GM21786 (cell line): ENCODE data around the gene CHKA.
A peak's percentile ranks its signal among the peaks of the same experiment; 100 is the strongest.

Experiments used
- ATAC-seq: cut with Tn5 transposase; IDR thresholded peaks from one replicate; pipeline ENCODE4 v1.9.1; 2021; ENCODE audit not compliant: unreplicated experiment

The CHKA gene

DNA sequence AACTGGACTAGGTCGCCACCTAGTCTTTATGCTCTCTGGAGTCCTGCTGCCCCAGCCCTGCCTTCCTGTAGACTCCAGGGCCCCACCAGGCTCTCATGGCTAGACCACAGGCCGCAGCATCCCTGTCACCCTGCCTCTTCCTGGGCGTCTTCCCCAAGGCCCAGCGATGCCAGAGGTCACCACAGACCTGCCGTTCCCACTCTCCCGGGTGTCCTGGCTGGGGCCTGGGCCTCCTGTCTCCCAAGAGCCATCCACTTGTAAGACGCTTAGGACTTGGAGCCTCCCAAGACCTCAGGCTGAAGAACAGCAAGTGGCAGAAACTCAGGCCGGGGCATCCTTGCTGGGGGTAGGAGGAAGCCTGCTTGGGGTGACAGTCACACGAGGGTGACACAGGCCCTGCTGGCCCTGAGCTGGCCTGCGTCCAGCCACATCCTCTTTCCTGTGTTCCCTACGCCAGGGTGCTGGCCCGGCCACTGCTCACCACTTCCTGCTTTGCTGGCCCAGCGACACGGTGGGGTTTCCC, 84.4 kb downstream of the CHKA start:
- no peak for ATAC-seq

DNA sequence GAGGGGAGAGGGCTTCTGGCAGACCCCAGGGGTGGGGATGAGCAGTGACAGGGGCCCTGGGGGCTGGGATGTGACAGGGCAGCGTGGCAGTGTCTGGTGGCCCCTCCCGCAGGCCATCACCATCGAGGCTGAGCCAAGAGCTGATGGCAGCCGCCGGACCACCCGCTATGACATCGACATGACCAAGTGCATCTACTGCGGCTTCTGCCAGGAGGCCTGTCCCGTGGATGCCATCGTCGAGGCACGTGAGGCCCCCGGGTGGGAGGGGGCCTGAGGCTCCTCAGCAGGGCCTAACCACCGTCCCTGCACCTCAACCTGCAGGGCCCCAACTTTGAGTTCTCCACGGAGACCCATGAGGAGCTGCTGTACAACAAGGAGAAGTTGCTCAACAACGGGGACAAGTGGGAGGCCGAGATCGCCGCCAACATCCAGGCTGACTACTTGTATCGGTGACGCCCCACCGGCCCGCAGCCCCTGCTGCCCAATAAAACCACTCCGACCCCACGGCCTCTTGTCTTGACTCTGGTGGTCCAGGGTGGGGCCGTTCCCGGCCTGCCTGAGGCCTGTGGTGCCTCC, 85.0 kb downstream of the CHKA start:
- ATAC-seq: no peak

DNA sequence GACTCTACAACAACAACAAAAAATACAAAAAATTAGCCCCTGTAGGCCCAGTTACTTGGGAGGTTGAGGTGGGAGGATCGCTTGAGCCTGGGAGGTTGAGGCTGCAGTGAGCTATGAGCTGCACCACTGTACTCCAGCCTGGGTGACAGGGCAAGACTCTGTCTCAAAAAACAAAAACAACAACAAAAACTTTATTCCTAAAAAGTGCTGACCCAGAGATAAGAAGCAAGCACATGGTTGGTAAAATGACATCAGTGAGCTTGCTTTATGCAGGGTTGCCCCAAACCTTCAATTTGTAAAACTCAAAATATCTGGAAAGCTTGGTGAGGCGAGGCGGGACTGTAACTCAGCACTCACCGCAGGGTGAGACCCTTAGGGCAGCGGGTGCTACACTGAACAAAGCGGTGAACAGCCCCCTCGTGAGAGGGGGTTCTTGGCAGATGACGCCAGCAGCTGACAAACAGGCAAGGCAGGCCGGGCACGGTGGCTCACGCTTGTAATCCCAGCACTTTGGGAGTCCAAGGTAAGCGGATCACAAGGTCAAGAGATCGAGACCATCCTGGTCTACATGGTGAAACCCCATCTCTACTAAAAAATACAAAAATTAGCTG, 85.8 kb downstream of the CHKA start:
- ATAC-seq: no peak

DNA sequence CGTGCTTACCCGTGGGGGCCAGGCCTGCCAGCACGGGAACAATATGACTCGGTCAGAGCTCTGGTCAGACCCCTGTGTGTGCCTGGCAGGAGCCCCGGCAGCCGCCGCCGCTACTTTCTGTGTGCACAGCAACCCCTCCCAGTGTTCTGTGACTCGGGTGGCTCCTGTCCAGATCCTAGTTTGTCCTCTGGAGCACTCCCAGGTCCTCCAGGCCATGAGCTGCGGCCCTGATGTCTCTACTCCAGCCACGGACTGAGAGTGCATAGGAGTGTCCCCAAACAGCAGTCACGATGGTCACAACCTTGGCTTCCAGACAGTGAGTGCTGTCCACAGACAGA, 87.5 kb downstream of the CHKA start:
- no peak for ATAC-seq

DNA sequence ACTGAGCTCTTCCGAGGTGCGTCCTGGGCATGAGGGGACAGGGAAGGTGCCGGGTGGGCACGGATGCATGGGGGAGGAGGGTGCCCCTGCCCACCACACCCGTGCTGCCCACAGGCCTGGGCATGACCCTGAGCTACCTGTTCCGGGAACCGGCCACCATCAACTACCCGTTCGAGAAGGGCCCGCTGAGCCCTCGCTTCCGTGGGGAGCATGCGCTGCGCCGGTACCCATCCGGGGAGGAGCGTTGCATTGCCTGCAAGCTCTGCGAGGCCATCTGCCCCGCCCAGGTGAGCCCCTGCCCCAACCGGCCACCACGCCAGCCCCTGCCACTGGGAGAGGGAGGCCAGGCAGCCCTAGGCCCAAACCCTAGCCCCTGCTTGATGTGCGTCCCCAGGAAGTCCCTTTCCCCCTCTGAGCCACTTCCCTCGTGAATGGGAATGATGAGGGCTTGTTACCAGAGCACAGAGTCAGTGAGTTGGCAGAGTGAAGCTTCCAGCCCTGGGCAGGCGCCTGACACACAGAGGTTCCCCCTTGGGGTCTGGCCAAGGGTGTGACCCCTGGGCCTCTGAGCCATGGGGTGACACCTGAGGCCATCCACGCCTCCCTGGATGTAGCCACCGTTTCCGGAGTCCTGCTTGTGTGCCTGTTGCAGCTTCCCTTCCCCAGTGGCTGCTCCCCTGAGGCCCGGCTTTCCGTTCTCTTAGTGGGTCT, 88.0 kb downstream of the CHKA start:
- ATAC-seq: no peak

DNA sequence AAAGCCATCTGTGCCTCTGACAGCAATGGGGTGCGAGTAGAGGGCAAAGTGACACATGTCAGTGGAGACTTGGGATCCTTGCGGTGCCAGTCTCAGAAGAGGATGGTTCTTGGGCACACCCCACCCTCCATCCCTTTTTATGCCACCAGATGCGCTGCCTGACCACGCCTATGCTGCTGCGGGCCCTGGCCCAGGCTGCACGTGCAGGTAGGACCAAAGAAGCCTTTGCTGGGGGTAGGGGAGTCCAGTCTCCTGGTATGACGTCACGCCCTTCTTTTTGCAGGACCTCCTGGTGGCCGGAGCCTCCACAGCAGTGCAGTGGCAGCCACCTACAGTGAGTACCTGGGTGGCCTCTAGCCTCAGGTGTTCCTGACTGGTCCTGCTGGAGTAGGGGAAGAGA, 89.2 kb downstream of the CHKA start:
- ATAC-seq: no peak

DNA sequence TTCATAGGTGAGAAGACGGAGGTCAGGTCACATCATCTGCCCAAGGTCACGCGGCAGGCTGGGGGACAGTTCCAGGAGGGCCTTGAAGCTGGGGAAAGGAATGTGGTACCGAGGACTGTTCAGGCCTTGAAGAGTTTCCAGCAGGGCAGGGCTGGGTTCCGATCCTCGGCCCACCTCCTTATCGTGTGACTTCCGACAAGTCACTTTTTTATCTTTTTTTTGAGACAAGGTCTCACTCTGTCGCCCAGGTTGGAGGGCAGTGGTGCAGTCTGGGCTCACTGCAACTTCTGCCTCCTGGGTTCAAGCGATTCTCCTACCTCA, 90.1 kb downstream of the CHKA start:
- ATAC-seq: no peak

DNA sequence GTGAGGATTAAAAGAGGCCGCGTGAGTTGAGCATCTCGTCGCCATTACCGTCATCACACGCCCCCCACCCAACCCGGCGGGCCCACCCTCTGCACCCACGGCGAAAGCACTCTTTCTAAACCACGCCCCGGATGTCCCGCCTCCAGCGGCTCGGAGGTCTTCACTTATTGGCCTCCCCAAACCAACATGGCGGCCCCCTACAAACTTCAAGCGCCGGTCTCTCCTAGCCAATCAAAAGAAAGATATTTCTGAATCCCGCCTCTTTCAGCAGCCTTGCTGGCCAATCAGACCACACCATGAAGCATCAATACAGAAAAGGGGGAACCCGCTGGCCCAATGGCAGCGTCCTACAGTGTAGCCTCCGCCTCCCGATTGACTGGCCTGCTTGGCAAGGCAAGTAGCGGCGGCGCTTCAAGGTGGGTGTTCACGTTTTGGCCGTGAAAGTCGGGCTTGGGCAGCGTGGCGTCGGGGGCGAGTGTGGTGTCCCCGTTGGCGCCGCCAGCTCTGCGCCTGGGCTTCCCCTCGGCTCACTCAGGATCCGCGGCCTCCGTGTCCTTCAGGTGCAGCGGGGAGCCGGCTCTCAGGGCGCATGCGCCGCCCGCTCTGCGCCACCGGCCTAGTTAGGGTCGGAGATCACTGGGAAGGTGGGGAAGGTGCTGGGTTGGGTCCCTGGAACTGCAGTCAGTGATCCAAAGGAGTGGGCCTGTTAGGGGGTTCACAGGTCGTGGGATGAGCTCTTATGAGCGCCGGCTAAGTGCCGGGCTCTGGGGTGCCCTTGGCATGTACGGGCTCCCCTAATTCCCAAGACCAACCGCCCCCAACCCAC, 90.7 kb downstream of the CHKA start, which contains the start of gene NDUFS8:
Gene NDUFS8, plus strand, starts transcription at position 364 of the 826 bp plus-strand sequence. CDS start 1,471 bp downstream, outside the sequence.
- ATAC-seq: peak; percentile 94

DNA sequence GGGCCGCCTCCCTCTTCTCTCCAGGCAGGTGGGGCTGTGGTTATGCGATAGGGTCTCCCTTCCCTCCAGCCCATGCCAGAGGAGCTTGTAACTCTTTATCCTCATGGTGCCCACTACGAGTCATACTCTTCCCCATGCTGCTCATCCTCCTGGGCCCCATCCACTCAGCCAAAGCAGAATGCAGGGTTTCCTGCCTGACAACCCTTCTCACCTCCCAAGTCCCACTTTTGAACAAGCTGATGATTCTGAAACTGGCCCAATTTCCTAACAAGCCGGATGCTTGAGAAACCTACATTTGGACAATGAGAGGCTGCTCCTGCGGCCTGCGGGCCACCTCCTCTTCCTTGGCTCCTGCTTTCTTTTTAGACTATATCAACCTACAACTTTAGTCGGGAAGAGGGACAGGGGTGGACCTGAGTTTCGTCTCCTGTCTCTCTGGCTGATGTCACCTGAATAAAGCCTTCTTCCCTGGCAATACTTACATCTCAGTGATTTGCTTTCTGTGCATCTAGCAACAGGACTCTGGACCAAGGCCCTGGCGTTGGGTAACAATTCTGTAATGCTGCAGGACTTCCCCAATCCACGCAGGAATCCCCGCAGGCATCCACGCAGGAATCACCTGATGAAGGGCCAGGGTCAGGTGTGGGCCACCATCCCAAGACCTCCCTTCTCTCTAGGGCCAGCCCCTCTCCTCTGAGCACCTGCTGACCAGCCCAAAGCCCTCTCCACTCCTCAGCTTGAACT, 92.2 kb downstream of the CHKA start:
- ATAC-seq: no peak

DNA sequence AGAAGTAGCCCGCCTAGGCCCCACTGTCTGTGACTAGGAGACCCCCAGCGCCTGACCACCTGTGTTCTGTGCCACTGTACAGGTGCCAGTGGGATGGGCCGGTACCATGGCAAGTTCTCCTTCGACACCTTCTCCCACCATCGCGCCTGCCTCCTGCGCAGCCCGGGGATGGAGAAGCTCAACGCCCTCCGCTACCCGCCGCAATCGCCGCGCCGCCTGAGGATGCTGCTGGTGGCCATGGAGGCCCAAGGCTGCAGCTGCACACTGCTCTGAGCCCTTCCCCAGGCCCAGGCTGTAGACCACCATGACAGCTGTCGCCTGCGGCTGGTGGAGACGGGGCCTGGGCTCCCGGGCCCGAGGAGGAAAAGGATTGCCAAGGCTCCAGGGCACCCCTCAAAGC, 93.5 kb downstream of the CHKA start:
- no peak for ATAC-seq

DNA sequence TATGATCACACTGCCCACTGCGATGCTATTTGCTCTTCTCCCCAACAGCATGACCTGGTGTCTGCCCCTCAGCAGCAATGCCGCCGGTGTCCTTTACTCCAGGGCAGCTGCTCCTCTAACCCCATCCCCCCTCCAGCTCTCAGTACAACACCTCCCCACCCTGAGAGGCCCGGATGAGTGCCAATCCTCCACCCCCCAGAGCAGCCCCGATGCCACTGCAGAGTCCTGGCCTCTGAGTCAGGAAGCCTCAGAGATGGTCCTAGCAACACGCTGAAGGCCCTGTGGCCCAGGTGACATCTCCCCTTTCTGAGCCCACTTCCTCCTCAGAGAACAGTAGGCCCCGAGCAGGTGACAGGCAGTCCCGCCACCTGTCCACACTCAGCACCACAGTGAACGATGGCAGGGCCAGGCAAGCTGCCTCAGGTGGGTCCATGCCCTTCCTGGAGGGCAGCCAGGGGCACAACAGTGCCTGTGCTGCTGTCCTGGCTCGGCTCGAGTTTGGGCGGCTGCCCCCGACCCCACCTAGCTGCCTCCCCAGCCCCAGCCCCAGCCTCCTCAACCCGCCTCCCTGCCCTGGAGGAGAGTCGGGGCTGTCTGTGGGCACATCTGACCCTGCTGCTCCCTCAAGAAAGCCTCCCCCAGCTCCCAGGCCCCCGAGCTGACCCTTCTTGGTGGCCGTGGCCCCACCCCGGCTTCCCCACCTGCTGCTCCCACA, 94.6 kb downstream of the CHKA start:
- no peak for ATAC-seq

DNA sequence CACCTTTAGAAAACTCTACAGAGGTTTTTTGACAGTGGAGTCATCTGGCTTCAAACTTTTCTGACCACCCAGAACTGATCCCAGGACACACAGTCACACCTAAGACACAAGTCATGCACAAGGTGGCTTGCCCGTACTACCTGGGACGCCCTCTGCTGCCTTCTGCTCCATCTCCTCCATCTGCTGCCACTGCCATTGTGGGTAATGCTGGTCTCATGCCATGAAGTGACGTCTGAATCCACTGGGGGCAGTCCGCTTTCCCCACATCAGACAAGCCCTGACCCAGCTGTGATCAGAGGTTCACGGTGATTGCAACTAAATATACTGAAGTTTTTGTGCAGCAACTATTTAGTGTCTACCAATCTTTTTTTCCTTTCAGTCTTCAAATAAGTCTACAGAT, 96.1 kb downstream of the CHKA start:
- ATAC-seq: no peak

DNA sequence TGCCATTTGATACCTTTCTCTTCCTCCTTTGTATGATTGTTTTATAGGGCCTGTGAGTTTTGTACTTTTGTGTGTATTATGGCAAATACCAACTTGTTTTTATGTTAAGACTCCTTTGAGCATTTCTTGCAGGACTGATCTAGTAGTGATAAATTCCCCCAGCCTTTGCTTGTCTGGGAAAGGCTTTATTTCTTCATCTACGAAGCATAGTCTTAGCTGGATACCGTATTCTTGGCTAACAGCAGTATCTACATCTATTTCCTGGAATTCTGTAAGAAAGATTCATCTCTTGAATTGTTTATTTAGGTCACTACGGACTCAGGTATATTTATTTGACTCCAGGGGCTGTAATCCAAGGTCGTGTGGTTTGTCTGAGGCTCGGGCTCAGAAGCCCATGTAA, 96.7 kb downstream of the CHKA start:
- ATAC-seq: no peak

DNA sequence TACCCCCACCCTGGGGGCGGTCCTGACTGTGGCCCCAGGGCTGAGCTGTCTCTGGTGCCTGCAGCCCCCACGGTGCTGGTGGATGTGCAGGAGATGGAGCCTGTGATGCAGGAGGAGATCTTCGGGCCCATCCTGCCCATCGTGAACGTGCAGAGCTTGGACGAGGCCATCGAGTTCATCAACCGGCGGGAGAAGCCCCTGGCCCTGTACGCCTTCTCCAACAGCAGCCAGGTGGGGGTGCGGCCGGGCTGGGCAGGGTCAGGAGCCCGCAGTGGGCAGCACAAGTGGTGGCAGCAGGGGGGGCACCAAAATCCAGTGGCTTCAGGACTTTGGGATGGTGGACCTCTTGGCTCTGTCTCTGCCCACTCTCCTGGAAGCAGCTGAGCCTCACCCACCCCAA, 98.7 kb downstream of the CHKA start:
- no peak for ATAC-seq

DNA sequence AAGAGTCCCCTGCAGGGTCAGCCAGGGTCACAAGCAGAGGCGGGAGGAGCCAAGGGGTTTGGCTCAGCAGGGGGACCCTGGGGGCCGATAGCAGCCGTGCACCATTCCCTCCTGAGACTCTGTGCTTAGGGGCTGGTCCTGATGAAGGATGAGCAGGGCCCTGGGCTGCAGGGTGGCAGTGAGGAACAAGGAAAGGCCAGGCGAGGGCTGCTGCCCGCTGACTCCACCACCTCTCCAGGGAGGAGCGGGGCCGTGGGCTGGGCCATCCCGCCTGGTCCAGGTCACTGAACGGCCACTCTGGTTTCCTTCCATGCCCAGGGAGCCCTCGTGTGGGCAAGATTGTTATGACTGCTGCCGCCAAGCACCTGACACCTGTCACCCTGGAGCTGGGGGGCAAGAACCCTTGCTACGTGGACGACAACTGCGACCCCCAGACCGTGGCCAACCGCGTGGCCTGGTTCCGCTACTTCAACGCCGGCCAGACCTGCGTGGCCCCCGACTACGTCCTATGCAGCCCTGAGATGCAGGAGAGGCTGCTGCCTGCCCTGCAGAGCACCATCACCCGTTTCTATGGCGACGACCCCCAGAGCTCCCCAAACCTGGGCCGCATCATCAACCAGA, 99.9 kb downstream of the CHKA start:
- no peak for ATAC-seq

DNA sequence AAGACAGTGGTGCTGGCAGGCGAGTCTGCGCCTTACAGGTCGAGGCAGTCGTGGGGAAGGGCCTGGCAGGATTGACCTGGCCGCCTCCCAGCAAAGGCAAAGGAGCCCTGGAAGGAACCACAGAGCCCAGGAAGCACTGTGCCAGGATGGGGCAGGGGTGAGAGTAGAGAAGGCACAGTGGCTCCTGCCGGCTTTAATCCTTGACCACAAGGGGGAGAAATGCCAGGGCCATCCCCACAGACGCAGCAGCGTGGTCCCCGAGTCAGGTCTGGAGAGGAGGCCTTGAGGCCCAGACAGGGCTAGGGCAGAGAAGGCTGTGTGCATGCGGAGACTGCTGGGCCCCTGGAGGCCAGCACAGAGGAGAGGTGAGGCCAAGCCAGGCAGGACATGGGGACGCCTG, 100.6 kb downstream of the CHKA start:
- no peak for ATAC-seq

DNA sequence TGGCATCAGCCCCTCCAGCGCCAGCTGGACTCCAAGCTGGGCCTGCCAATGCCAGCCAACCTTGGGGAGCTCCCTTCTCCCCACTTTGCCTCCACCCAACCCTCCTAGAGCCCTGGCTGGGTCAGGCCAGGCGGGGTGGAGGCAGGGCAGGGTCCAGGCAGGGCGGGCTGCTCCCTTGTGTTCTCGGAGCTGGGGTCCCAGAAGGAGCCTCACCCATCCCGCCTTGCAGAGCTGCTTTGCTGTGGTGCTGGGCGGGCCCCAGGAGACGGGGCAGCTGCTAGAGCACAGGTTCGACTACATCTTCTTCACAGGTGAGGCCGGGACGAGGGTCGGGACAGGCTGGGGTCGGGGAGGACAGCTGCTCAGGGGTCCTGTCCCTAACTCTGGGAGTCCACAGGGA, 101.7 kb downstream of the CHKA start:
- ATAC-seq: no peak

DNA sequence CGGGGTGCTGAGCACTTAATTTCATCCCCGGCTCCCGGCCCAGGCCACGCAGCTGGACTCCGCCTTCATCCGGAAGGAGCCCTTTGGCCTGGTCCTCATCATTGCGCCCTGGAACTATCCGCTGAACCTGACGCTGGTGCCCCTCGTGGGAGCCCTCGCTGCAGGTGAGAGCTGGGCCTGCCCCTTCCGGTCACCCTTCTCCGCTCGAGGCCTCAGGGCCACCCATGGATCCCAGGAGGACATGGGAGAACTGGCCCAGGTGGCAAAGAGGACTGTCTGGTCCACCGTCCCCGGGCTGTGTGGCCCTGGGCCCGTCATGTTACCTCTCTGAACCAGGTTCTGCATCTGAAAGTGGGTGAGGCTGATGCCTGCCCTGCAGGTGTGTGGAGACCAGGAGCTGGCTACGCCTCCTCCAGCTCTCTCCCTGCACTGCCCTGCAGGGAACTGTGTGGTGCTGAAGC, 102.4 kb downstream of the CHKA start:
- no peak for ATAC-seq

DNA sequence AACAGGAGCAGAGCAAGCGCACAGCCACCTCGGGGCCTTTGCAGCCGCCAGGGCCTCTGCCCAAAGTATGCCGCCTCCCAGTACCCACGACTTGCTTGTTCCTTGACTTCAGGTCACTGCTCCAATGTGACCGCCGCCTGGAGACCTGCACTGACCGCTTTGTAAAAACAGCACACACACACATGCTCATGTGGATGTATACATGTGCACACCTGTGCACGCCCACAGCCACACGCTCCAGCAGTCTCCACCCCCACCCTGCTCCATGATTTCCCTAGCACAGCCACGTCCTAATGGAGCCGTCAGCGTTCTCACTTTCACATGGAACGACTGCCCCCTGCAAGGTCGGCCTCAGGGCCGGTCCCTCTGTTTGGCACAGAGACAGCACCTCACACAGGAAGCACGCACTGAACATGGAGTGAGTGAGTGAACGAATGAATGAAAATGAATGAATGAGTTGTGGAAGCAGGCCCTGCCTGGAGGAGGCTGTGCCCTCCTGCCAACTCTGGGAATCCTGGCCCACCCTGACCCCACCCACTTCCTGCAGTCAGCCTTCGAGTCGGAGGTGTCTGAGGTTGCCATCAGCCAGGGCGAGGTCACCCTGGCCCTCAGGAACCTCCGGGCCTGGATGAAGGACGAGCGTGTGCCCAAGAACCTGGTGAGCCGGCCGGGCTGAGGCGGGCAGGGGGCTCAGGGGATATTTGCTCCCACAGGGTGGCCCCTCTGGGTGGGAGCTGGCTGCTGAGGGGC, 103.0 kb downstream of the CHKA start:
- ATAC-seq: no peak
